A549 (cell line): ENCODE results near the gene PRDM5.

Source experiments
- ATOH8 ChIP-seq: fragments of 250-450 bp; sonication (Bioruptor Pico); IDR thresholded peaks from 2 replicates; pipeline ENCODE4 v1.5.0; 2020; ENCODE audit warnings: low read depth, mild to moderate bottlenecking, moderate library complexity
- CEBPB ChIP-seq, 2 experiments: fragments of >200 bp in 1 of 2; sonication (Bioruptor Twin) in 1 of 2; formaldehyde crosslinking in 1 of 2; IDR thresholded peaks; 2 replicates each; pipeline ENCODE4 v1.6.1; 2012 to 2016
- CTCF ChIP-seq: fragments of >200 bp; sonication (Bioruptor Twin); formaldehyde crosslinking; IDR thresholded peaks from 3 replicates; pipeline ENCODE4 v1.5.1; 2016
- ELK1 ChIP-seq: fragments of 150-350 bp; IDR thresholded peaks from 2 replicates; pipeline ENCODE4 v1.6.1; 2014; ENCODE audit warnings: low read depth, mild to moderate bottlenecking, low read length
- HOXA7 ChIP-seq: fragments of 250-450 bp; sonication (Bioruptor Pico); IDR thresholded peaks from 2 replicates; pipeline ENCODE4 v1.5.0; 2020; ENCODE audit warnings: mild to moderate bottlenecking, moderate library complexity
- HOXB13 ChIP-seq: fragments of 250-450 bp; sonication (Bioruptor Pico); IDR thresholded peaks from 2 replicates; pipeline ENCODE4 v1.5.0; 2020; ENCODE audit warnings: low read depth, mild to moderate bottlenecking, moderate library complexity
- JUN ChIP-seq, 2 experiments: fragments of >200 bp; sonication (Bioruptor Twin); formaldehyde crosslinking; IDR thresholded peaks; 2 replicates in 1 of 2; 3 replicates in 1 of 2; pipeline ENCODE4 v1.6.1; 2016 to 2017
- PBX3 ChIP-seq: IDR thresholded peaks from 2 replicates; pipeline ENCODE4 v1.6.1; 2012
- POLR2A ChIP-seq: IDR thresholded peaks from 2 replicates; pipeline ENCODE4 v1.6.1; 2012; ENCODE audit warnings: mild to moderate bottlenecking, low read length
- RAD21 ChIP-seq, 2 experiments: fragments of >200 bp in 1 of 2; sonication (Bioruptor Twin) in 1 of 2; formaldehyde crosslinking in 1 of 2; IDR thresholded peaks in 1 of 2; conservative IDR thresholded peaks in 1 of 2; 2 replicates in 1 of 2; 3 replicates in 1 of 2; pipeline ENCODE4 v1.6.1; 2012 to 2018; ENCODE audit warnings: inconsistent platforms in 1 of 2
- RARB ChIP-seq: fragments of 250-450 bp; sonication (Bioruptor Pico); IDR thresholded peaks from 2 replicates; pipeline ENCODE4 v1.8.0; 2021; ENCODE audit warnings: mild to moderate bottlenecking, moderate library complexity
- REST ChIP-seq: fragments of 200-600 bp; sonication (generic); IDR thresholded peaks from 2 replicates; pipeline ENCODE4 v1.6.1; 2016; ENCODE audit warnings: antibody characterized with exemption, mild to moderate bottlenecking, moderate library complexity
- ZC3H11A ChIP-seq: fragments of 450-650 bp; IDR thresholded peaks from 2 replicates; pipeline ENCODE4 v1.6.1; 2014; ENCODE audit warnings: antibody characterized with exemption, mild to moderate bottlenecking

GRCh38 chr4:120821029-120821428, 101.5 kb downstream of the PRDM5 start:
- TF ChIP-seq PBX3 (no peak), ATOH8 (CRISPR knock-in tag) (no peak), REST (no peak), RAD21 (conservative IDR thresholded peaks at IDR 0.05 in 1 of 2, IDR thresholded peaks at IDR 0.05 in 1 of 2) (no peak), RARB (CRISPR knock-in tag) (no peak), CTCF (no peak), HOXB13 (no peak), CEBPB (IDR thresholded peaks at IDR 0.05) (no peak), POLR2A (no peak), JUN (IDR thresholded peaks at IDR 0.05) (no peak), ZC3H11A (no peak), ELK1 (no peak), HOXA7 (no peak)
